Measurements from ENCODE around the gene CRADD.

- TF ChIP-seq POLR2A (IDR thresholded peaks at IDR 0.05) (no peak), CTCF (IDR thresholded peaks at IDR 0.05) (no peak), EP300 (IDR thresholded peaks at IDR 0.05) (no peak)
Observed at GRCh38 chr12:93657071-93657470, 20.1 kb upstream of the CRADD start.
